GM23248 (cell line): ENCODE results near the gene PPP1R27.

Source experiments
- EZH2 ChIP-seq: fragments of 200-600 bp; sonication (generic); IDR thresholded peaks from 2 replicates; pipeline ENCODE4 v1.6.1; 2018; ENCODE audit warnings: antibody characterized with exemption, mild to moderate bottlenecking; ENCODE audit not compliant: insufficient read depth, poor library complexity, severe bottlenecking
- EZH2phosphoT487 ChIP-seq: fragments of 200-600 bp; sonication (generic); IDR thresholded peaks from 2 replicates; pipeline ENCODE4 v1.6.1; 2018; ENCODE audit warnings: antibody characterized with exemption, moderate library complexity, mild to moderate bottlenecking, low read depth; ENCODE audit not compliant: insufficient read depth

- no peak for TF ChIP-seq EZH2phosphoT487
- TF ChIP-seq EZH2: no peak
Observed at GRCh38 chr17:81822996-81823819, 11.6 kb downstream of the PPP1R27 start.
